GM21526 (cell line): ENCODE measurements around the gene WFDC9.
"Not testable (repeated sequence)": the region's sequence is repeated elsewhere in the genome, so short reads cannot be mapped to it uniquely, and the experiment has no call there.

Source experiments
- ATAC-seq: cut with Tn5 transposase; IDR thresholded peaks from one replicate; pipeline ENCODE4 v1.9.1; 2021; ENCODE audit warnings: moderate library complexity; ENCODE audit not compliant: unreplicated experiment, low FRiP score

WFDC9 gene

GRCh38 chr20:45593498-45593897, 37.6 kb downstream of the WFDC9 start:
- no peak for ATAC-seq

GRCh38 chr20:45592574-45593189, 38.4 kb downstream of the WFDC9 start:
- no peak for ATAC-seq

GRCh38 chr20:45589725-45590124, 41.4 kb downstream of the WFDC9 start:
- ATAC-seq: no peak

- ATAC-seq: no peak
These were observed 42.3 kb downstream of the WFDC9 start for GRCh38 chr20:45588800-45589199.

- not testable (repeated sequence) for ATAC-seq
These were observed 45.1 kb downstream of the WFDC9 start for GRCh38 chr20:45585986-45586385.

GRCh38 chr20:45584294-45584693, 46.8 kb downstream of the WFDC9 start:
- not testable (repeated sequence) for ATAC-seq

GRCh38 chr20:45583502-45583901, 47.6 kb downstream of the WFDC9 start:
- ATAC-seq: no peak

GRCh38 chr20:45581702-45582101, 49.4 kb downstream of the WFDC9 start:
- no peak for ATAC-seq

GRCh38 chr20:45579184-45579583, 51.9 kb downstream of the WFDC9 start, which contains the start of gene WFDC8:
Gene WFDC8 (minus strand): TSS chr20:45579284. CDS start chr20:45579247, 37 bp downstream.
- no peak for ATAC-seq

GRCh38 chr20:45578231-45578630, 52.9 kb downstream of the WFDC9 start:
- no peak for ATAC-seq

- ATAC-seq: no peak
These were observed 54.1 kb downstream of the WFDC9 start for GRCh38 chr20:45576995-45577394.

- no peak for ATAC-seq
These were observed 55.2 kb downstream of the WFDC9 start for GRCh38 chr20:45575931-45576330.

- ATAC-seq: not testable (repeated sequence)
These were observed 61.4 kb downstream of the WFDC9 start for GRCh38 chr20:45569650-45570049.

- ATAC-seq: no peak
These were observed 66.3 kb downstream of the WFDC9 start for GRCh38 chr20:45564760-45565276.
